ENCODE results near the gene SPATA13. TPM values are rescaled to one million over a fixed set of nuclear protein-coding genes. Genes with fewer than 3 reads are reported as not detected.

The SPATA13 gene
- total RNA-seq, 1 experiment from 2014 or later = 21.4 TPM

DNA sequence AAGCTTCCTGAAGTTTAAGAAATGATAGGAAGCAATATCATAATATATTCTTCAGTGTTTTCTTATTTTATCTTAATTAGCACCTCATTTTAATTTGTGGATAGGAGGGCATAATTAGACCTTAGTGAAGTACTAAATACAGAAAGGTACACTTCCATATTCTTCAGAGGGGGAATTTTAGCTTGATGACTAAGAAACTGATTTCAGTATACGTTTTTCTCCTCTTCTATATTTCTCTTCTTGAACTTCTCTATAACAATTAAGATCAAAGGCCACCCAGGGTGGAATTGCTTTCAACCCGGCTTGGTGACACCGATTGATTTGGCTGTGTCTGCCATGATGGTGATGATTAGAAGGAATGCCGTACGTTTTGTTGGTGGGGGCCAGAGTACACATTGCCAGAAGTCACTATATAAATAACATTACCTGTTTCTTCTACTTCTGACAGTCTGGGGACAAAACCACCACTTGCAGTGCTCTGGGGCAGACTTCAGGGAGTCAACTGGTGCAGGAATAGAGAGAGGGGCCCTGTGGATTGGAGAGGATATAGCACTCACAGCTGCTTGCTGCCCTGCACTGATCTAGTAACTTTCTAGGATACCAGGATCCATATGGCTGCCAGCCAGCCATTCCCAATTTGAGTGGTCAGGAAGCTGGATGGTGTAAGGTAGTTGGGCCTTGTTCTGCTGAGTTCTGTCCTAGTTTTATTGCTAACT lies 73.8 kb downstream of the SPATA13 start:
- ChIA-PET CTCF (interaction anchor here (1.0 kb wide), 1 partner anchor 344 kb away, joined by 3 read pairs; no protein-coding TSS in a partner anchor), POLR2A (no interaction called here), RAD21 (ENCODE audit: low non-redundant PET in 1 of 2, low total read pairs in 2 of 2, uncharacterized antibody in 2 of 2, unreplicated experiment in 2 of 2) (no interaction called here)
- Histone ChIP-seq H3K9ac (ENCODE audit: low read length) (no peak overlapping the region), H3K9me2 (ENCODE audit: insufficient read depth) (no peaks in the 10 kb centered on the region), H3K4me2 (ENCODE audit: low read length) (no peak overlapping the region), H3K4me3 (replicated peaks in 1 of 2; ENCODE audit: low read depth in 1 of 2, low read length in 2 of 2) (no peak overlapping the region), H3K27me3 (ENCODE audit: insufficient read depth, low read length) (no peaks in the 10 kb centered on the region), H3K9me3 (ENCODE audit: control insufficient read depth in 1 of 2, insufficient read depth in 1 of 2, low read depth in 1 of 2, low read length in 2 of 2) (no peaks in the 10 kb centered on the region), H3K36me3 (ENCODE audit: control insufficient read depth in 1 of 2, insufficient read depth in 2 of 2, low read length in 2 of 2) (no peaks in the 10 kb centered on the region), H3K79me2 (ENCODE audit: insufficient read depth, low read length) (peaks cover 65% of the 10 kb centered on the region), H3K4me1 (ENCODE audit: control insufficient read depth in 1 of 2, insufficient read depth in 2 of 2, low read length in 2 of 2) (peaks cover 0 to 2% of the 10 kb centered on the region in 2 experiments; a peak in 1 of 4 replicates), H4K20me1 (ENCODE audit: insufficient read depth) (no peaks in the 10 kb centered on the region), H2AFZ (ENCODE audit: low read depth, low read length, poor library complexity, severe bottlenecking) (no peak overlapping the region), H3K27ac (ENCODE audit: low read depth, low read length) (no peak overlapping the region)
- ATAC-seq (no peak), DNase-seq (ENCODE audit: low read depth, low spot score) (no peak)
- no TSS peak for BruUV-seq (replicated peaks)
- TF ChIP-seq SP1 (IDR thresholded peaks at IDR 0.05; ENCODE audit: low read depth) (no peak), POLR2AphosphoS5 (IDR thresholded peaks at IDR 0.05; ENCODE audit: low read depth, low read length) (no peak), CBX3 (IDR thresholded peaks at IDR 0.05; ENCODE audit: low read depth) (no peak), CEBPB (IDR thresholded peaks at IDR 0.05; ENCODE audit: low read depth) (no peak), ELF1 (IDR thresholded peaks at IDR 0.05; ENCODE audit: borderline replicate concordance, low read depth) (no peak), EGR1 (IDR thresholded peaks at IDR 0.05; ENCODE audit: low read depth) (no peak), POLR2A (IDR thresholded peaks at IDR 0.05; ENCODE audit: borderline replicate concordance, extremely low read depth, insufficient read depth, insufficient read length) (no peak), ZNF274 (IDR thresholded peaks at IDR 0.05; ENCODE audit: low read depth, low read length) (no peak), RAD21 (IDR thresholded peaks at IDR 0.05; ENCODE audit: low read depth) (no peak), EZH2 (IDR thresholded peaks at IDR 0.05) (no peak)
- intact Hi-C loops (cut with micrococcal nuclease) = no loop called here

DNA sequence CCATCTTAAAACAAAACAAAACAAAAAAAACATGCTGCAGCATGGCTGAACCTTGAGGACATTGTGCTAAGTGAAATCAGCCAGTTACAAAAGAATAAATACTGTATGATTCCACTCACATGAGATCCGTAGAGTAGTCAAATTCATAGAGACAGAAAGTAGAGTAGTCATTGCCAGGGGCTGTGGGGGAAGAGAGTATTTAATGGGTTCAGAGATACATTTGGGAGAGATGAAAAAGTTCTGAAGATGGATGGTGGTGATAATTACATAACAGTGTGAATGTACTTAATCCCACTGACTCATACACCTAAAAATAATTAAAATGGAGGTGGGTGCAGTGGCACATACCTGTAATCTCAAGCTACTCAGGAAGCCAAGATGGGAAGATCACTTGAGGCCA lies 76.8 kb downstream of the SPATA13 start:
- peaks cover 38% of the 10 kb centered on the region for H3K79me2 ChIP-seq (ENCODE audit: insufficient read depth, low read length)
- no peak for DNase-seq (ENCODE audit: low read depth, low spot score)
- no peak overlapping the region for H3K4me3 ChIP-seq (replicated peaks in 1 of 2; ENCODE audit: low read depth in 1 of 2, low read length in 2 of 2)
- H3K27me3 ChIP-seq (ENCODE audit: insufficient read depth, low read length) = no peaks in the 10 kb centered on the region
- H4K20me1 ChIP-seq (ENCODE audit: insufficient read depth) = no peaks in the 10 kb centered on the region
- BruUV-seq (replicated peaks) = no TSS peak
- H3K4me1 ChIP-seq (ENCODE audit: control insufficient read depth in 1 of 2, insufficient read depth in 2 of 2, low read length in 2 of 2) = peaks cover 0 to 2% of the 10 kb centered on the region in 2 experiments; a peak in 1 of 4 replicates
- no peak overlapping the region for H3K27ac ChIP-seq (ENCODE audit: low read depth, low read length)
- ChIA-PET CTCF (interaction anchor here (1.5 kb wide), 1 partner anchor 9 kb away, joined by 4 read pairs; no protein-coding TSS in a partner anchor), POLR2A (no interaction called here), RAD21 (ENCODE audit: low non-redundant PET in 1 of 2, low total read pairs in 2 of 2, uncharacterized antibody in 2 of 2, unreplicated experiment in 2 of 2) (no interaction called here)
- no peak overlapping the region for H3K9ac ChIP-seq (ENCODE audit: low read length)
- intact Hi-C loops (cut with micrococcal nuclease) = no loop called here
- no peak for ATAC-seq
- H3K4me2 ChIP-seq (ENCODE audit: low read length) = no peak overlapping the region
- no peaks in the 10 kb centered on the region for H3K9me2 ChIP-seq (ENCODE audit: insufficient read depth)
- no peak overlapping the region for H2AFZ ChIP-seq (ENCODE audit: low read depth, low read length, poor library complexity, severe bottlenecking)
- H3K36me3 ChIP-seq (ENCODE audit: control insufficient read depth in 1 of 2, insufficient read depth in 2 of 2, low read length in 2 of 2) = no peaks in the 10 kb centered on the region
- no peaks in the 10 kb centered on the region for H3K9me3 ChIP-seq (ENCODE audit: control insufficient read depth in 1 of 2, insufficient read depth in 1 of 2, low read depth in 1 of 2, low read length in 2 of 2)
- TF ChIP-seq EGR1 (IDR thresholded peaks at IDR 0.05; ENCODE audit: low read depth) (no peak), YY1 (IDR thresholded peaks at IDR 0.05; ENCODE audit: extremely low read depth, insufficient replicate concordance, low read depth, low read length) (no peak), JUND (IDR thresholded peaks at IDR 0.05) (no peak), CEBPB (IDR thresholded peaks at IDR 0.05; ENCODE audit: low read depth) (no peak)
- TF ChIP-seq, protein P1, sequence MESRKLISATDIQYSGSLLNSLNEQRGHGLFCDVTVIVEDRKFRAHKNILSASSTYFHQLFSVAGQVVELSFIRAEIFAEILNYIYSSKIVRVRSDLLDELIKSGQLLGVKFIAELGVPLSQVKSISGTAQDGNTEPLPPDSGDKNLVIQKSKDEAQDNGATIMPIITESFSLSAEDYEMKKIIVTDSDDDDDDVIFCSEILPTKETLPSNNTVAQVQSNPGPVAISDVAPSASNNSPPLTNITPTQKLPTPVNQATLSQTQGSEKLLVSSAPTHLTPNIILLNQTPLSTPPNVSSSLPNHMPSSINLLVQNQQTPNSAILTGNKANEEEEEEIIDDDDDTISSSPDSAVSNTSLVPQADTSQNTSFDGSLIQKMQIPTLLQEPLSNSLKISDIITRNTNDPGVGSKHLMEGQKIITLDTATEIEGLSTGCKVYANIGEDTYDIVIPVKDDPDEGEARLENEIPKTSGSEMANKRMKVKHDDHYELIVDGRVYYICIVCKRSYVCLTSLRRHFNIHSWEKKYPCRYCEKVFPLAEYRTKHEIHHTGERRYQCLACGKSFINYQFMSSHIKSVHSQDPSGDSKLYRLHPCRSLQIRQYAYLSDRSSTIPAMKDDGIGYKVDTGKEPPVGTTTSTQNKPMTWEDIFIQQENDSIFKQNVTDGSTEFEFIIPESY (IDR thresholded peaks at IDR 0.05; ENCODE audit: extremely low read depth, insufficient replicate concordance, low read length) = no peak

Measured in HCT116 (cell line).